Osteoblast (primary cell): Measurements from ENCODE around the gene ATN1. TPM values are rescaled to one million over a fixed set of nuclear protein-coding genes. Genes with fewer than 3 reads are reported as not detected.

Source experiments
- DNase-seq: peaks from one replicate; pipeline ENCODE4 v3.0.0; 2011; ENCODE audit warnings: low spot score, mixed read lengths; ENCODE audit not compliant: insufficient read length; ENCODE audit errors: missing footprints
- H2AFZ ChIP-seq: 2 replicates; pipeline ENCODE4 v1.6.0; 2011; ENCODE audit warnings: mild to moderate bottlenecking, low read length
- H3K27ac ChIP-seq: 2 replicates; pipeline ENCODE4 v1.5.1; 2011; ENCODE audit warnings: mild to moderate bottlenecking, low read depth, low read length, moderate library complexity
- H3K27me3 ChIP-seq: 2 replicates; pipeline ENCODE4 v1.6.0; 2012; ENCODE audit warnings: mild to moderate bottlenecking, control low read depth, inconsistent platforms, low read length, moderate library complexity; ENCODE audit not compliant: insufficient read depth
- H3K36me3 ChIP-seq: 2 replicates; pipeline ENCODE4 v1.5.1; 2011; ENCODE audit warnings: mild to moderate bottlenecking, low read length, control low read depth, moderate library complexity; ENCODE audit not compliant: insufficient read depth
- H3K4me1 ChIP-seq: 2 replicates; pipeline ENCODE4 v1.5.1; 2011; ENCODE audit warnings: mild to moderate bottlenecking, low read length, control low read depth, moderate library complexity; ENCODE audit not compliant: insufficient read depth
- H3K4me2 ChIP-seq: 2 replicates; pipeline ENCODE4 v1.6.0; 2011; ENCODE audit warnings: mild to moderate bottlenecking, low read length; ENCODE audit not compliant: insufficient read depth
- H3K4me3 ChIP-seq: fragments of 200-600 bp; sonication (generic); 3 replicates; pipeline ENCODE4 v1.5.1; 2012; ENCODE audit warnings: mild to moderate bottlenecking, low read length, inconsistent platforms; ENCODE audit not compliant: insufficient read depth
- H3K79me2 ChIP-seq: 2 replicates; pipeline ENCODE4 v1.6.0; 2012; ENCODE audit warnings: mild to moderate bottlenecking, low read length, control low read depth, inconsistent platforms; ENCODE audit not compliant: insufficient read depth
- H3K9me3 ChIP-seq: 2 replicates; pipeline ENCODE4 v1.5.1; 2011; ENCODE audit warnings: low read depth, low read length, control low read depth
- H4K20me1 ChIP-seq: 2 replicates; pipeline ENCODE4 v1.6.0; 2012; ENCODE audit warnings: mild to moderate bottlenecking, low read length, control low read depth; ENCODE audit not compliant: insufficient read depth
- CTCF ChIP-seq: IDR thresholded peaks from 2 replicates; pipeline ENCODE4 v1.5.1; 2011; ENCODE audit warnings: mild to moderate bottlenecking, low read depth, low read length, moderate library complexity; ENCODE audit errors: extremely low read depth
- total RNA-seq: library from RNA; depleted of rRNA; stranded (reverse); fragments of >200 nt; gene quantifications from 2 replicates; pipeline ENCODE4 v1.2.3, GENCODE V29; 2012

ATN1 gene
- total RNA-seq, 1 donor, result 14.1 TPM

- Histone ChIP-seq H3K27ac (no peak overlapping the region), H3K36me3 (peaks cover 62% of the 10 kb centered on the region), H3K27me3 (no peaks in the 10 kb centered on the region), H3K4me3 (peak overlapping the region; percentile 74), H3K4me1 (peaks cover 26% of the 10 kb centered on the region), H3K9me3 (no peaks in the 10 kb centered on the region), H3K79me2 (peaks cover 35% of the 10 kb centered on the region), H3K4me2 (peak overlapping the region; percentile 88), H4K20me1 (peaks cover 24% of the 10 kb centered on the region), H2AFZ (no peak overlapping the region)
- no peak for TF ChIP-seq CTCF
- DNase-seq, result no peak
Observed at GRCh38 chr12:6936636-6937480, 9.1 kb downstream of the ATN1 start.

GRCh38 chr12:6937481-6938352, 10.0 kb downstream of the ATN1 start:
- Histone ChIP-seq H3K4me2 (peak overlapping the region; percentile 88), H3K4me1 (peaks cover 26% of the 10 kb centered on the region), H3K4me3 (peak overlapping the region; percentile 74), H4K20me1 (peaks cover 17% of the 10 kb centered on the region), H3K36me3 (peaks cover 62% of the 10 kb centered on the region), H3K27me3 (no peaks in the 10 kb centered on the region), H3K27ac (peak overlapping the region; percentile 71), H3K79me2 (peaks cover 26% of the 10 kb centered on the region), H3K9me3 (no peaks in the 10 kb centered on the region), H2AFZ (no peak overlapping the region)
- DNase-seq, result peak; percentile 98
- peak; percentile 90 for TF ChIP-seq CTCF

GRCh38 chr12:6938353-6939190, 10.8 kb downstream of the ATN1 start:
- H3K36me3 ChIP-seq, result peaks cover 59% of the 10 kb centered on the region
- no peak overlapping the region for H2AFZ ChIP-seq
- H3K4me2 ChIP-seq, result peak overlapping the region; percentile 88
- H4K20me1 ChIP-seq, result peaks cover 9% of the 10 kb centered on the region
- H3K27me3 ChIP-seq, result no peaks in the 10 kb centered on the region
- TF ChIP-seq CTCF, result no peak
- no peaks in the 10 kb centered on the region for H3K9me3 ChIP-seq
- H3K79me2 ChIP-seq, result peaks cover 18% of the 10 kb centered on the region
- H3K4me1 ChIP-seq, result peaks cover 30% of the 10 kb centered on the region
- no peak for DNase-seq
- peak overlapping the region; percentile 20 for H3K27ac ChIP-seq
- peak overlapping the region; percentile 74 for H3K4me3 ChIP-seq
